H9 (cell line): Measurements from ENCODE around the gene METTL21C. TPM values are rescaled to one million over a fixed set of nuclear protein-coding genes. Genes with fewer than 3 reads are reported as not detected.

Experiments used
- DNase-seq: peaks from one replicate; pipeline ENCODE4 v3.0.0-alpha.2; 2017
- H2AFZ ChIP-seq: one replicate; pipeline ENCODE4 v1.6.1; 2013; ENCODE audit warnings: mild to moderate bottlenecking, low read length, control low read depth, moderate library complexity
- H2AK5ac ChIP-seq: 2 replicates; pipeline ENCODE4 v1.6.1; 2013; ENCODE audit warnings: low read length, control low read depth, mixed read lengths; ENCODE audit not compliant: insufficient read length
- H2BK120ac ChIP-seq: one replicate; pipeline ENCODE4 v1.6.1; 2013; ENCODE audit warnings: low read depth, mild to moderate bottlenecking, low read length, control low read depth, inconsistent platforms; ENCODE audit not compliant: poor library complexity, severe bottlenecking
- H2BK12ac ChIP-seq: 2 replicates; pipeline ENCODE4 v1.6.1; 2013; ENCODE audit warnings: low read length, control low read depth, mixed read lengths, low read depth; ENCODE audit not compliant: insufficient read length
- H2BK15ac ChIP-seq: 2 replicates; pipeline ENCODE4 v1.6.1; 2013; ENCODE audit warnings: low read depth, low read length, control low read depth
- H2BK20ac ChIP-seq: one replicate; pipeline ENCODE4 v1.6.1; 2013; ENCODE audit warnings: low read depth, mild to moderate bottlenecking, low read length, control low read depth, inconsistent platforms; ENCODE audit not compliant: poor library complexity, severe bottlenecking
- H2BK5ac ChIP-seq: 2 replicates; pipeline ENCODE4 v1.6.1; 2013; ENCODE audit warnings: low read length, control low read depth, mixed read lengths; ENCODE audit not compliant: insufficient read length
- H3K14ac ChIP-seq: 2 replicates; pipeline ENCODE4 v1.6.1; 2013; ENCODE audit warnings: low read length, control low read depth; ENCODE audit not compliant: insufficient read depth
- H3K18ac ChIP-seq: 2 replicates; pipeline ENCODE4 v1.6.1; 2013; ENCODE audit warnings: low read depth, mild to moderate bottlenecking, mixed read lengths, low read length, control low read depth; ENCODE audit not compliant: insufficient read length
- H3K23ac ChIP-seq: 2 replicates; pipeline ENCODE4 v1.6.1; 2013; ENCODE audit warnings: low read length, control low read depth, mixed read lengths, low read depth; ENCODE audit not compliant: insufficient read length
- H3K23me2 ChIP-seq: 2 replicates; pipeline ENCODE4 v1.6.1; 2013; ENCODE audit warnings: low read depth, mild to moderate bottlenecking, mixed read lengths, low read length, control low read depth; ENCODE audit not compliant: insufficient read length, poor library complexity, severe bottlenecking
- H3K27ac ChIP-seq: 2 replicates; pipeline ENCODE4 v1.5.1; 2013; ENCODE audit warnings: low read length, control low read depth, mixed read lengths, low read depth; ENCODE audit not compliant: insufficient read length
- H3K27me3 ChIP-seq: 2 replicates; pipeline ENCODE4 v1.6.1; 2013; ENCODE audit warnings: low read length, control low read depth, inconsistent platforms; ENCODE audit not compliant: insufficient read depth
- H3K4ac ChIP-seq: 2 replicates; pipeline ENCODE4 v1.6.1; 2013; ENCODE audit warnings: low read depth, mild to moderate bottlenecking, control low read depth, inconsistent platforms, low read length, moderate library complexity
- H3K4me1 ChIP-seq: 2 replicates; pipeline ENCODE4 v1.6.1; 2013; ENCODE audit warnings: low read length, control low read depth, inconsistent platforms; ENCODE audit not compliant: insufficient read depth
- H3K4me2 ChIP-seq: 2 replicates; pipeline ENCODE4 v1.6.1; 2013; ENCODE audit warnings: low read length, control low read depth, mixed read lengths; ENCODE audit not compliant: insufficient read length, insufficient read depth
- H3K56ac ChIP-seq: 2 replicates; pipeline ENCODE4 v1.6.1; 2013; ENCODE audit warnings: low read depth, mild to moderate bottlenecking, mixed read lengths, low read length, control low read depth; ENCODE audit not compliant: insufficient read length
- H3K79me1 ChIP-seq: 2 replicates; pipeline ENCODE4 v1.6.1; 2013; ENCODE audit warnings: low read depth, mild to moderate bottlenecking, moderate library complexity, low read length, control low read depth, inconsistent platforms; ENCODE audit not compliant: insufficient read depth, poor library complexity, severe bottlenecking
- H3K79me2 ChIP-seq: 2 replicates; pipeline ENCODE4 v1.6.1; 2013; ENCODE audit warnings: low read length, control low read depth, inconsistent platforms; ENCODE audit not compliant: insufficient read depth
- H3K9ac ChIP-seq: 2 replicates; pipeline ENCODE4 v1.6.1; 2013; ENCODE audit warnings: low read length, control low read depth, mixed read lengths; ENCODE audit not compliant: insufficient read length; ENCODE audit errors: extremely low read depth
- H3K9me3 ChIP-seq: one replicate; pipeline ENCODE4 v1.6.1; 2013; ENCODE audit warnings: low read depth, low read length, inconsistent platforms; ENCODE audit not compliant: control insufficient read depth
- H3T11ph ChIP-seq: one replicate; pipeline ENCODE4 v1.6.1; 2013; ENCODE audit warnings: mild to moderate bottlenecking, low read length, control low read depth, inconsistent platforms
- H4K20me1 ChIP-seq: one replicate; pipeline ENCODE4 v1.6.1; 2013; ENCODE audit not compliant: control insufficient read depth, insufficient read length, insufficient read depth
- H4K5ac ChIP-seq: 2 replicates; pipeline ENCODE4 v1.6.1; 2013; ENCODE audit warnings: low read depth, mild to moderate bottlenecking, mixed read lengths, low read length, control low read depth; ENCODE audit not compliant: insufficient read length
- H4K8ac ChIP-seq: replicated peaks from 2 replicates; pipeline ENCODE4 v1.6.1; 2013; ENCODE audit warnings: low read length, control low read depth, mixed read lengths, low read depth; ENCODE audit not compliant: insufficient read length
- H4K91ac ChIP-seq: 2 replicates; pipeline ENCODE4 v1.6.1; 2013; ENCODE audit warnings: low read depth, mild to moderate bottlenecking, moderate library complexity, mixed read lengths, low read length, control low read depth; ENCODE audit not compliant: insufficient read length
- H3K27ac Mint-ChIP-seq, 3 experiments: 2 replicates in 2 of 3; 3 replicates in 1 of 3; pipeline ENCODE4 v1.8.0; 2020 to 2021; ENCODE audit warnings: mixed read lengths in 3 of 3, mild to moderate bottlenecking in 1 of 3, moderate library complexity in 1 of 3
- H3K27me3 Mint-ChIP-seq: 2 replicates; pipeline ENCODE4 v1.8.0; 2021; ENCODE audit warnings: low read depth, mild to moderate bottlenecking, moderate library complexity, mixed read lengths
- H3K36me3 Mint-ChIP-seq, 3 experiments: 2 replicates in 2 of 3; 3 replicates in 1 of 3; pipeline ENCODE4 v1.8.0; 2020 to 2021; ENCODE audit warnings: low read depth in 3 of 3, mixed read lengths in 3 of 3; ENCODE audit not compliant: insufficient read depth in 1 of 3
- H3K4me1 Mint-ChIP-seq, 2 experiments: 2 replicates each; pipeline ENCODE4 v1.8.0; 2020; ENCODE audit warnings: mixed read lengths in 2 of 2
- H3K4me3 Mint-ChIP-seq, 2 experiments: 2 replicates in 1 of 2; 3 replicates in 1 of 2; pipeline ENCODE4 v1.8.0; 2020 to 2021; ENCODE audit warnings: mild to moderate bottlenecking in 2 of 2, mixed read lengths in 2 of 2, moderate library complexity in 1 of 2
- H3K9me3 Mint-ChIP-seq, 2 experiments: 2 replicates in 1 of 2; 3 replicates in 1 of 2; pipeline ENCODE4 v1.8.0; 2020; ENCODE audit warnings: mild to moderate bottlenecking in 2 of 2, mixed read lengths in 2 of 2, moderate library complexity in 1 of 2
- WGBS: extraction: QIAGEN DNeasy Blood & Tissue Kit; methylation state at CpG from one replicate; pipeline ENCODE4 v1.1.7; 2013; ENCODE audit warnings: missing lambda C conversion rate, low lambda C conversion rate, mixed read lengths; ENCODE audit not compliant: insufficient read length; ENCODE audit errors: extremely low coverage; 5-methylcytosine and 5-hydroxymethylcytosine counted together
- total RNA-seq: library from RNA; stranded (reverse); gene quantifications from 2 replicates; pipeline ENCODE4 v1.2.1, GENCODE V29; 2021
- TF ChIP-seq, protein P1 (sequence below): fragments of 200-600 bp; sonication (generic); conservative IDR thresholded peaks from 3 replicates; pipeline ENCODE4 v1.8.0; 2021; ENCODE audit warnings: antibody characterized with exemption, mild to moderate bottlenecking

Gene METTL21C
- total RNA-seq, 1 experiment from 2014 or later: not detected

DNA sequence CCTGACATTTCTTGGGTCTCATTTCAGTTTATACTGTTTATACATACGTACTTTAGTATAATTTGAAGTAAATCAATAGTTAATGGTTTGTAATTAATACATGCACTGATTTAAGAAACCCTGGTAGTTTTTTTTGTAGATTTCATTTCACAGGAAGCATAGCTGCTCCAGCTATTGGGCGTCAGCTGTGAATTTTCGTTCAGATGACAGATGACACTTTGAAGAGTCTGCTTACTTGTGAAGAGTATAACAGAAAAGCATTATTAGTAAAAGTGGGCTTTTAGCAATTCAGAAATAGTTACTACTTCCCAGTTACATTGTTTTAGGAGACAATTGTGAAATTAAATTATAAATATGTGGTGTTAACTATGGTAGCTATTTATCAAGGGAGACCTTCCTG lies 44.4 kb downstream of the METTL21C start:
- Histone ChIP-seq H2BK15ac (no peak overlapping the region), H2AK5ac (no peak overlapping the region), H3K4me2 (no peak overlapping the region), H3K23me2 (no peaks in the 10 kb centered on the region), H4K5ac (no peak overlapping the region), H3K79me1 (no peaks in the 10 kb centered on the region), H3K9ac (no peak overlapping the region), H3K14ac (no peak overlapping the region), H3K27ac (no peak overlapping the region), H2BK5ac (no peak overlapping the region), H3K56ac (no peak overlapping the region), H2BK120ac (no peak overlapping the region), H3T11ph (no peak overlapping the region), H3K18ac (no peak overlapping the region), H3K79me2 (no peaks in the 10 kb centered on the region), H2AFZ (no peak overlapping the region), H4K91ac (no peak overlapping the region), H2BK20ac (no peak overlapping the region), H4K20me1 (no peaks in the 10 kb centered on the region), H3K27me3 (no peaks in the 10 kb centered on the region), H3K9me3 (no peaks in the 10 kb centered on the region), H3K4me1 (no peaks in the 10 kb centered on the region), H4K8ac (no peak overlapping the region), H3K4ac (no peak overlapping the region), H3K23ac (no peak overlapping the region), H2BK12ac (no peak overlapping the region)
- Mint-ChIP-seq H3K9me3 (no peaks in the 10 kb centered on the region), H3K36me3 (peaks cover 11 to 56% (median 52%) of the 10 kb centered on the region in 3 experiments; a peak in 6 of 7 replicates), H3K4me1 (no peaks in the 10 kb centered on the region), H3K4me3 (no peak overlapping the region), H3K27me3 (no peaks in the 10 kb centered on the region), H3K27ac (no peak overlapping the region)
- WGBS: no CpG with 5 or more reads among the region's 3 CpGs
- TF ChIP-seq, protein P1, sequence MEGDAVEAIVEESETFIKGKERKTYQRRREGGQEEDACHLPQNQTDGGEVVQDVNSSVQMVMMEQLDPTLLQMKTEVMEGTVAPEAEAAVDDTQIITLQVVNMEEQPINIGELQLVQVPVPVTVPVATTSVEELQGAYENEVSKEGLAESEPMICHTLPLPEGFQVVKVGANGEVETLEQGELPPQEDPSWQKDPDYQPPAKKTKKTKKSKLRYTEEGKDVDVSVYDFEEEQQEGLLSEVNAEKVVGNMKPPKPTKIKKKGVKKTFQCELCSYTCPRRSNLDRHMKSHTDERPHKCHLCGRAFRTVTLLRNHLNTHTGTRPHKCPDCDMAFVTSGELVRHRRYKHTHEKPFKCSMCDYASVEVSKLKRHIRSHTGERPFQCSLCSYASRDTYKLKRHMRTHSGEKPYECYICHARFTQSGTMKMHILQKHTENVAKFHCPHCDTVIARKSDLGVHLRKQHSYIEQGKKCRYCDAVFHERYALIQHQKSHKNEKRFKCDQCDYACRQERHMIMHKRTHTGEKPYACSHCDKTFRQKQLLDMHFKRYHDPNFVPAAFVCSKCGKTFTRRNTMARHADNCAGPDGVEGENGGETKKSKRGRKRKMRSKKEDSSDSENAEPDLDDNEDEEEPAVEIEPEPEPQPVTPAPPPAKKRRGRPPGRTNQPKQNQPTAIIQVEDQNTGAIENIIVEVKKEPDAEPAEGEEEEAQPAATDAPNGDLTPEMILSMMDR: no peak
- no peak for DNase-seq
